Neutrophil (primary cell): ENCODE measurements around the gene LTBP1.

Experiments
- H3K27ac ChIP-seq: fragments of 200-600 bp; sonication (generic); 2 replicates; pipeline ENCODE4 v1.5.1; 2016; ENCODE audit warnings: mild to moderate bottlenecking, moderate library complexity
- H3K27me3 ChIP-seq: fragments of 200-600 bp; sonication (generic); 2 replicates; pipeline ENCODE4 v1.6.0; 2016; ENCODE audit warnings: mild to moderate bottlenecking
- H3K36me3 ChIP-seq: fragments of 200-600 bp; sonication (generic); 2 replicates; pipeline ENCODE4 v1.5.1; 2017
- H3K4me1 ChIP-seq, 2 experiments: fragments of 200-600 bp in 1 of 2; sonication (generic) in 1 of 2; 1 replicate in 1 of 2; 2 replicates in 1 of 2; pipeline versions ENCODE4 v1.5.1 to v1.6.1; 2013 to 2016; ENCODE audit warnings: low read depth in 1 of 2, low read length in 1 of 2, mild to moderate bottlenecking in 1 of 2, moderate library complexity in 1 of 2; ENCODE audit not compliant: control insufficient read depth in 1 of 2, insufficient read depth in 1 of 2
- H3K4me3 ChIP-seq, 2 experiments: fragments of 200-600 bp in 1 of 2; sonication (generic) in 1 of 2; 1 replicate in 1 of 2; 2 replicates in 1 of 2; pipeline ENCODE4 v1.5.1; 2013 to 2016; ENCODE audit warnings: low read depth in 1 of 2, low read length in 1 of 2, mild to moderate bottlenecking in 1 of 2, moderate library complexity in 1 of 2
- H3K9me3 ChIP-seq: fragments of 200-600 bp; sonication (generic); 2 replicates; pipeline ENCODE4 v1.5.1; 2016
- TF ChIP-seq, protein P1 (sequence below): fragments of 200-600 bp; sonication (generic); IDR thresholded peaks from 2 replicates; pipeline ENCODE4 v1.5.1; 2016; ENCODE audit warnings: antibody characterized with exemption

The LTBP1 gene

DNA sequence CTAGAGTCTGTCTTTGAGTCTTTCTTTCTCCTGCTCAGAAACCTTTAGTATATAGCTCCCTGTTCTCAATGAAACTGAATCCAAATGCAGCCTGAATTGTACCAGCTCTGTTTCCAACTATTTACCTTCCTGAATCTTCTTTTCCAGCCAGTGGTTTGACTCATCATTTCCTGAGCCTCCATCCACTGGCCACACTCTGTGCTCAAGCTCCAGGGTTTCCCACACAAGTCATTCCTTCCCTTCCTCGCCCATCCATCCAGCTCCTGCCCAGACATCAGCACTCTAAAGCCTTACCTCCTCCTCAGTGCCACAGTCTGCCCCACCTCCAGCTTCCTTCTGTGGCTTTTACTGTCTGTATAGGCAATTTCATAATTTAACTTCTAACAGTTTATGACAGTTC lies 296.1 kb downstream of the LTBP1 start:
- TF ChIP-seq, protein P1, sequence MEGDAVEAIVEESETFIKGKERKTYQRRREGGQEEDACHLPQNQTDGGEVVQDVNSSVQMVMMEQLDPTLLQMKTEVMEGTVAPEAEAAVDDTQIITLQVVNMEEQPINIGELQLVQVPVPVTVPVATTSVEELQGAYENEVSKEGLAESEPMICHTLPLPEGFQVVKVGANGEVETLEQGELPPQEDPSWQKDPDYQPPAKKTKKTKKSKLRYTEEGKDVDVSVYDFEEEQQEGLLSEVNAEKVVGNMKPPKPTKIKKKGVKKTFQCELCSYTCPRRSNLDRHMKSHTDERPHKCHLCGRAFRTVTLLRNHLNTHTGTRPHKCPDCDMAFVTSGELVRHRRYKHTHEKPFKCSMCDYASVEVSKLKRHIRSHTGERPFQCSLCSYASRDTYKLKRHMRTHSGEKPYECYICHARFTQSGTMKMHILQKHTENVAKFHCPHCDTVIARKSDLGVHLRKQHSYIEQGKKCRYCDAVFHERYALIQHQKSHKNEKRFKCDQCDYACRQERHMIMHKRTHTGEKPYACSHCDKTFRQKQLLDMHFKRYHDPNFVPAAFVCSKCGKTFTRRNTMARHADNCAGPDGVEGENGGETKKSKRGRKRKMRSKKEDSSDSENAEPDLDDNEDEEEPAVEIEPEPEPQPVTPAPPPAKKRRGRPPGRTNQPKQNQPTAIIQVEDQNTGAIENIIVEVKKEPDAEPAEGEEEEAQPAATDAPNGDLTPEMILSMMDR = no peak
- Histone ChIP-seq H3K9me3 (no peaks in the 10 kb centered on the region), H3K4me1 (peaks cover 7 to 23% of the 10 kb centered on the region in 2 experiments), H3K36me3 (no peaks in the 10 kb centered on the region), H3K27ac (no peak overlapping the region), H3K27me3 (no peaks in the 10 kb centered on the region), H3K4me3 (no peak overlapping the region)

DNA sequence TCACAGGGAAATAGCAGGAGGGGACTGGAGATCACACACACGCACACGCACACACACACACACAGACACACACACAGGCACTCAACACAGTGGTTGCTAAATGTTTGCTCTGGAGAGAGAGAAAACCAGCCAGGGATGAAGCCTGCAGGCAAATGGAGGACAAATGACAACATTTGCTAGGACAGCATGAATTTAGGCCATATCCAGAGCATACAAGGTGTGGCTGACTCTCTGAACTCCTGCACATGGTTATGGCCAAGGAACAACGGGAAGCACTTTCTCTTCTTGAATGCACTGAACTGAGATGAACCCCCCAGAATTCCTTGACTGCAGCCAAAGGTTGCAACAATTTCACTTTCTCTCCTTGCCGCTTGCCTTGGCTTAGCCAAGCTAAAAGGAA lies 299.7 kb downstream of the LTBP1 start:
- no peak overlapping the region for H3K27ac ChIP-seq
- no peaks in the 10 kb centered on the region for H3K36me3 ChIP-seq
- TF ChIP-seq, protein P1 = no peak

DNA sequence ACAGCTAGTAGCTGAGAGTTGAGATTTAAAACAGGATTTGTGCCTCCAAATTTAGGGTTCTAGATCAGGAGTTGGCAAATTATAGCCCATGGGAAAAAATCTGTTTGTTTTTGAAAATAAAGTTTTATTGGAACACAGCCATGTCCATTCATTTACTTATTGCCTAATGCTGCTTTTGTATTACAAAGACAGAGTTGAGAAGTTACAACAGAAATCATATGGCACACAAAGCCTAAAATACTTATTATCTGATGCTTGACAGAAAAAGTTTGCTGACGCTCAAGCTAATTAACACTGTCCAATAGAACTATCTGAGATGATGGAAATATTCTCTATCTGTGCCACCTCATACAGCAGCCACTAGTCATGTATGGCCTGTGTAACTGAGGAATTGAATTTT lies 300.6 kb downstream of the LTBP1 start:
- Histone ChIP-seq H3K4me3 (no peak overlapping the region), H3K9me3 (no peaks in the 10 kb centered on the region), H3K27ac (no peak overlapping the region), H3K36me3 (no peaks in the 10 kb centered on the region), H3K27me3 (no peaks in the 10 kb centered on the region), H3K4me1 (peaks cover 0 to 11% of the 10 kb centered on the region in 2 experiments)
- TF ChIP-seq, protein P1 = no peak

More for the DNA sequence above, 299.7 kb downstream of the LTBP1 start:
- H3K9me3 ChIP-seq = no peaks in the 10 kb centered on the region
- H3K27me3 ChIP-seq = no peaks in the 10 kb centered on the region
- H3K4me1 ChIP-seq = peaks cover 4 to 17% of the 10 kb centered on the region in 2 experiments
- H3K4me3 ChIP-seq = no peak overlapping the region

DNA sequence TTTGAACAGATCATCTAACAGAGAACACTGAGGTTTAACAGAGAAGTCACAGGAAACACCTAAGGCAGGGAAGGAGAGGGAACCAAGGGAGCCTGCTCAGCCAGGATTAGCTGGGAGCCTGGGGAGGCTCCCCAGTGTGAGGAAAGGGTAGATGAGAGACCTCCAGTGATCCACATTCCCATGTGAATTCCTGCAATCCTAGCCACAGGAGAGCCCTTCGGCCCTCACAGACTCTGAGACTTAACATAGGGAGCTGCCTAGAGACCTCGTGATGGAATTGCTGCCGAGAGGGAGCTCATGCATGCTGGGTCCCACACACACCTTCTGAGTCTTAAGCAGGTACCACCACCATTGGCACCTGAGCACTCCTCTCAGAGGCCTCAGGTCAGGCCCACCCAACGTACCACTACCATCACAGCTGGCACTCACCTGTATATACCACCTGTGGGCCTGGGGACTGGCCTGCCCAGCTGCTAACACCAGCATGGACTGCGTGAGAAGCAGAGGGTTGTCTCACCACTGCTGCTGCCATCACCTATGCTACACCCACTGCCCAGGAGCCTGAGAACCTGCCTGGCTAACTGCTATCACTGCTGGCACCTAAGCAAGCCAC lies 303.8 kb downstream of the LTBP1 start:
- Histone ChIP-seq H3K4me1 (no peaks in the 10 kb centered on the region), H3K4me3 (no peak overlapping the region), H3K9me3 (no peaks in the 10 kb centered on the region), H3K27ac (no peak overlapping the region), H3K36me3 (no peaks in the 10 kb centered on the region), H3K27me3 (no peaks in the 10 kb centered on the region)
- TF ChIP-seq, protein P1 = no peak

DNA sequence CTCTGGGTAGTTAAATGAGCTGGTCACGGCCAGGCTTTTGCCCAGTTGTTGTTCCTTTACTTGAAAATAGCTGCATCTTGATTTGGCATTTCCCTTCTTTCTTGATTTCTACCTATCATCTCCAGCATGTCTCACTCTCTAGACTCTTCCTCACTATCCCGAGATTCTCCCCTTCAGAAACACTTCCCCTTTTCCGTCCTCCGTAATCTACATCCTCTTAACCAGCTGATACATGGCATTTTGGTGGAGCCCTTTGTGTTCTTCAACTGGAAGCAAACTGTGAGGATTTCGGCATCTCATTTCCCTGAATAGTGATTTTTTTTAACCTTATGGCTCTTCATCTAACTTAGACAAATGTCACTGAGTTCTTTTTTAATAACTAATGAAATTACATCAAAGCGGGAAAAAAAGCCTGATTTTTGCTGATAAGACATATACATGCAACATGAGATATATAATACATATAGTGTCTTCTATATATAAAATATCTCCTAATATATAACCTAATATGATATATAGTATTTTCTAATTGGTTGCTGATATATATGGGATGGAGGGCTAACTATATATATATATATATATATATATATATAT lies 309.5 kb downstream of the LTBP1 start:
- H3K4me3 ChIP-seq = no peak overlapping the region
- H3K27me3 ChIP-seq = no peaks in the 10 kb centered on the region
- H3K9me3 ChIP-seq = no peaks in the 10 kb centered on the region
- TF ChIP-seq, protein P1 = no peak
- no peak overlapping the region for H3K27ac ChIP-seq
- H3K36me3 ChIP-seq = no peaks in the 10 kb centered on the region
- H3K4me1 ChIP-seq = no peaks in the 10 kb centered on the region
